Measurements from ENCODE around the gene OTUD5. TPM values are rescaled to one million over a fixed set of nuclear protein-coding genes. Genes with fewer than 3 reads are reported as not detected.

OTUD5 gene
- total RNA-seq, 1 donor from 2014 or later, result 48.8 TPM

GRCh38 chrX:48903290-48903689 lies 54.1 kb downstream of the OTUD5 start:
- no peak for DNase-seq (ENCODE audit: low spot score)
- TF ChIP-seq CTCF (IDR thresholded peaks at IDR 0.05; ENCODE audit: unreplicated experiment), result no peak
- Mint-ChIP-seq H3K9me3 (ENCODE audit: unreplicated experiment) (no peaks in the 10 kb centered on the region), H3K27me3 (ENCODE audit: unreplicated experiment) (no peaks in the 10 kb centered on the region), H3K4me3 (ENCODE audit: unreplicated experiment) (no peak overlapping the region), H3K4me1 (ENCODE audit: unreplicated experiment) (no peaks in the 10 kb centered on the region), H3K27ac (ENCODE audit: unreplicated experiment) (peak overlapping the region; percentile 24), H3K36me3 (ENCODE audit: low read depth, unreplicated experiment) (peaks cover 19% of the 10 kb centered on the region)

- H3K36me3 Mint-ChIP-seq (ENCODE audit: low read depth, unreplicated experiment), result peaks cover 19% of the 10 kb centered on the region
Observed at GRCh38 chrX:48902776-48903175, 54.6 kb downstream of the OTUD5 start.

GRCh38 chrX:48902135-48902534 lies 55.3 kb downstream of the OTUD5 start:
- DNase-seq (ENCODE audit: low spot score), result no peak
- Mint-ChIP-seq H3K4me1 (ENCODE audit: unreplicated experiment) (peaks cover 2% of the 10 kb centered on the region), H3K36me3 (ENCODE audit: low read depth, unreplicated experiment) (peaks cover 19% of the 10 kb centered on the region), H3K9me3 (ENCODE audit: unreplicated experiment) (no peaks in the 10 kb centered on the region), H3K27me3 (ENCODE audit: unreplicated experiment) (peaks cover 1% of the 10 kb centered on the region), H3K4me3 (ENCODE audit: unreplicated experiment) (peak overlapping the region; percentile 72), H3K27ac (ENCODE audit: unreplicated experiment) (peak overlapping the region; percentile 50)
- no peak for TF ChIP-seq CTCF (IDR thresholded peaks at IDR 0.05; ENCODE audit: unreplicated experiment)

More at GRCh38 chrX:48902776-48903175, 54.6 kb downstream of the OTUD5 start:
- Mint-ChIP-seq H3K27me3 (ENCODE audit: unreplicated experiment) (no peaks in the 10 kb centered on the region), H3K27ac (ENCODE audit: unreplicated experiment) (no peak overlapping the region), H3K9me3 (ENCODE audit: unreplicated experiment) (no peaks in the 10 kb centered on the region), H3K4me1 (ENCODE audit: unreplicated experiment) (peaks cover under 1% of the 10 kb centered on the region), H3K4me3 (ENCODE audit: unreplicated experiment) (no peak overlapping the region)
- no peak for TF ChIP-seq CTCF (IDR thresholded peaks at IDR 0.05; ENCODE audit: unreplicated experiment)
- DNase-seq (ENCODE audit: low spot score), result no peak

- peaks cover 2% of the 10 kb centered on the region for H3K4me1 Mint-ChIP-seq (ENCODE audit: unreplicated experiment)
- no peak overlapping the region for H3K27ac Mint-ChIP-seq (ENCODE audit: unreplicated experiment)
- peaks cover 19% of the 10 kb centered on the region for H3K36me3 Mint-ChIP-seq (ENCODE audit: low read depth, unreplicated experiment)
- DNase-seq (ENCODE audit: low spot score), result no peak
- H3K9me3 Mint-ChIP-seq (ENCODE audit: unreplicated experiment), result no peaks in the 10 kb centered on the region
- no peak overlapping the region for H3K4me3 Mint-ChIP-seq (ENCODE audit: unreplicated experiment)
- no peak for TF ChIP-seq CTCF (IDR thresholded peaks at IDR 0.05; ENCODE audit: unreplicated experiment)
- peaks cover 6% of the 10 kb centered on the region for H3K27me3 Mint-ChIP-seq (ENCODE audit: unreplicated experiment)
Observed at GRCh38 chrX:48901069-48901468, 56.3 kb downstream of the OTUD5 start.

- Mint-ChIP-seq H3K36me3 (ENCODE audit: low read depth, unreplicated experiment) (peaks cover 22% of the 10 kb centered on the region), H3K27ac (ENCODE audit: unreplicated experiment) (no peak overlapping the region), H3K9me3 (ENCODE audit: unreplicated experiment) (no peaks in the 10 kb centered on the region), H3K27me3 (ENCODE audit: unreplicated experiment) (peaks cover 6% of the 10 kb centered on the region), H3K4me1 (ENCODE audit: unreplicated experiment) (peaks cover 6% of the 10 kb centered on the region), H3K4me3 (ENCODE audit: unreplicated experiment) (no peak overlapping the region)
- DNase-seq (ENCODE audit: low spot score), result no peak
- no peak for TF ChIP-seq CTCF (IDR thresholded peaks at IDR 0.05; ENCODE audit: unreplicated experiment)
Observed at GRCh38 chrX:48899078-48899410, 58.4 kb downstream of the OTUD5 start.

All from endothelial cell (in vitro differentiated cells).